ENCODE results near the gene OLIG3. TPM values are rescaled to one million over a fixed set of nuclear protein-coding genes. Genes with fewer than 3 reads are reported as not detected.

Gene OLIG3
- total RNA-seq, result 0.06 TPM in 1 of 2 replicates, not detected in the other

GRCh38 chr6:137494281-137494987 is at the start of gene OLIG3:
OLIG3 (minus strand) TSS chr6:137494394; CDS start chr6:137494170, 224 bp downstream.

